Loucy (cell line): Measurements from ENCODE around the gene ERCC1.

Experiments
- EZH2phosphoT487 ChIP-seq: fragments of 200-600 bp; IDR thresholded peaks from 2 replicates; pipeline ENCODE4 v1.6.1; 2018; ENCODE audit warnings: antibody characterized with exemption, mild to moderate bottlenecking, moderate library complexity, borderline replicate concordance
- TF ChIP-seq, protein P1 (sequence below): fragments of 200-600 bp; sonication (generic); conservative IDR thresholded peaks from 2 replicates; pipeline ENCODE4 v1.5.1; 2014; ENCODE audit warnings: mild to moderate bottlenecking, antibody characterized with exemption, low read length

DNA sequence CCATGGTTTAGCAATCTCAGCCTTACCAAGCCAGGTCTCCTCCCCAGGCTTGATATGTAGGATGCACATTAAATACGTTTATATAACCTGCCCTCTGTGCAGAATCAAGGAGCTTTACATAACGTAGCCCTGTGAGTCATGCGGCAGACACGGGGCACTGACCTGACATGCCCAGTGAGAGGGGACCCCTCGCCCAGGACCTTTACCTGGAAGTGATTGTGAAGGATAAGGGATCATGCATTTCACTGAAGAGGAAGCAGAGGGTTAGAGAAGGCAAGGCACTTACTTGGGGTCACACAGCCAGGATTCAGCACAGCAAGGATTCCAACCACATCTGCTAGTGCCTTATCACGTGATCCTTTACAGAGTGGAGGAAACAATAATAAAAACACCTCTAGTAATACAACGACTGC lies 25.2 kb upstream of the ERCC1 start:
- TF ChIP-seq, protein P1, sequence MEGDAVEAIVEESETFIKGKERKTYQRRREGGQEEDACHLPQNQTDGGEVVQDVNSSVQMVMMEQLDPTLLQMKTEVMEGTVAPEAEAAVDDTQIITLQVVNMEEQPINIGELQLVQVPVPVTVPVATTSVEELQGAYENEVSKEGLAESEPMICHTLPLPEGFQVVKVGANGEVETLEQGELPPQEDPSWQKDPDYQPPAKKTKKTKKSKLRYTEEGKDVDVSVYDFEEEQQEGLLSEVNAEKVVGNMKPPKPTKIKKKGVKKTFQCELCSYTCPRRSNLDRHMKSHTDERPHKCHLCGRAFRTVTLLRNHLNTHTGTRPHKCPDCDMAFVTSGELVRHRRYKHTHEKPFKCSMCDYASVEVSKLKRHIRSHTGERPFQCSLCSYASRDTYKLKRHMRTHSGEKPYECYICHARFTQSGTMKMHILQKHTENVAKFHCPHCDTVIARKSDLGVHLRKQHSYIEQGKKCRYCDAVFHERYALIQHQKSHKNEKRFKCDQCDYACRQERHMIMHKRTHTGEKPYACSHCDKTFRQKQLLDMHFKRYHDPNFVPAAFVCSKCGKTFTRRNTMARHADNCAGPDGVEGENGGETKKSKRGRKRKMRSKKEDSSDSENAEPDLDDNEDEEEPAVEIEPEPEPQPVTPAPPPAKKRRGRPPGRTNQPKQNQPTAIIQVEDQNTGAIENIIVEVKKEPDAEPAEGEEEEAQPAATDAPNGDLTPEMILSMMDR, result no peak
- TF ChIP-seq EZH2phosphoT487, result no peak
